ENCODE data around the gene CHST9.
"Not testable (repeated sequence)": the region's sequence is repeated elsewhere in the genome, so short reads cannot be mapped to it uniquely, and the experiment has no call there.

CHST9 gene

DNA sequence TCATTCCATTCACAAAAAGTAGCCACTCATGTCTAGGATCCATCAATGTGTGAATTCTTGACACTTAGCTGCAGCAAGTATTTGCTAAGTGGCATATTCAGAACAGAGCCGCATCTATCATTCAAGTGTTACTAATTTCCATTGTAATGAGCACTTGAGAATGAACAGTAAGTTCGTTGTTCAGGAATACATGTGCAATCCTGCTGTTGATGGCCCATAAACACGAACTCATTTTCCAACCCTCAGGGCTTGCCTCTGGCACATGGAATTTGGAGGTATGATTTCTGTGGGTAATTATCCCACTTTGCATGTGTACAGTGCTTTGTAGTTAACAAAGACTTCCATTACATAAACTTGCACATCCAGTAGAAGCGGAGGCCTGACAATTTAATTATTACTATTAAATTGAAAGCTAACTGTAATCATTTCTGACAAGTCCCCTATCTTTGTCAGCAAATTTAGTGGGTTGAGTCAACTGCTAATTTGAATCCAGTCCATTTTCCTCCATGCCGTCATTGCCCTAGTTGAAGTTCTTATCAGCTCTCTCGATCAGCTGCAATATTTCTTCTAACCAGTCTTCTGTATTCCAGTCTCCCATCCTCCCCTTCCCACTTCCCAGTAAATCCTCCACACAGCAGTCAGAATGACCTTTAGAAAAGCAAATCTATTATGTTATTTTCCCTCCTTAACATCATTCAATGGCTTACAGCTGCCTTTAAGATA lies 203.6 kb downstream of the CHST9 start:
- no peak overlapping the region for H3K4me3 ChIP-seq (ENCODE audit: control insufficient read depth, low read depth, low read length)
- no peak for DNase-seq (ENCODE audit: low read depth)
- TF ChIP-seq, protein P1, sequence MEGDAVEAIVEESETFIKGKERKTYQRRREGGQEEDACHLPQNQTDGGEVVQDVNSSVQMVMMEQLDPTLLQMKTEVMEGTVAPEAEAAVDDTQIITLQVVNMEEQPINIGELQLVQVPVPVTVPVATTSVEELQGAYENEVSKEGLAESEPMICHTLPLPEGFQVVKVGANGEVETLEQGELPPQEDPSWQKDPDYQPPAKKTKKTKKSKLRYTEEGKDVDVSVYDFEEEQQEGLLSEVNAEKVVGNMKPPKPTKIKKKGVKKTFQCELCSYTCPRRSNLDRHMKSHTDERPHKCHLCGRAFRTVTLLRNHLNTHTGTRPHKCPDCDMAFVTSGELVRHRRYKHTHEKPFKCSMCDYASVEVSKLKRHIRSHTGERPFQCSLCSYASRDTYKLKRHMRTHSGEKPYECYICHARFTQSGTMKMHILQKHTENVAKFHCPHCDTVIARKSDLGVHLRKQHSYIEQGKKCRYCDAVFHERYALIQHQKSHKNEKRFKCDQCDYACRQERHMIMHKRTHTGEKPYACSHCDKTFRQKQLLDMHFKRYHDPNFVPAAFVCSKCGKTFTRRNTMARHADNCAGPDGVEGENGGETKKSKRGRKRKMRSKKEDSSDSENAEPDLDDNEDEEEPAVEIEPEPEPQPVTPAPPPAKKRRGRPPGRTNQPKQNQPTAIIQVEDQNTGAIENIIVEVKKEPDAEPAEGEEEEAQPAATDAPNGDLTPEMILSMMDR (IDR thresholded peaks at IDR 0.05; ENCODE audit: control insufficient read depth, insufficient read depth, low read depth, low read length, missing control alignments) = no peak

DNA sequence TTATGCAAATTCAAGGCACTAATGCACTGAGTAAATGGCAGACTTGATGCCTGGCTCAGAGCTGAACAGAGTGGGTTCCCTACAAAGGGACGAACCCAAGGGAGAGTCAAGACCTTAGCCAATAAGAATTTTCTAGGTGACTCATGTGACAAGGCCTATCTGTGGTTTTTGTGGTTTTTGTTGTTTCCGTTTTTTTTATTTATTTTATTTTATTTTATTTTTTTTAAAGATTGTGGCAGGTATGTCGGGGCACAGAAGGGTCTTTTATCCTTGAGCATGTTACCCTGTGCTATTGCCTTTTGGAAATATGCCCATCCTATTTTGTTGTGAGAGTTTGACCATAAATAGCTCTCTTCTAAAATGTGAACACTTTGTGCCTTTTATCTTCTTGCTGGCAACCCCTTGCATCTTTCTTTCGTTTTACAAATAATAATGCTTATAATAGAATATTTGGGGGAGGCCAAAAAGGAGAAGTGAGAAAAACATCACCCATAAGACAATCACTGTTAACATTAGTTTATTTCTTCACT lies 206.2 kb downstream of the CHST9 start:
- no peak overlapping the region for H3K4me3 ChIP-seq (ENCODE audit: control insufficient read depth, low read depth, low read length)
- TF ChIP-seq, protein P1 (IDR thresholded peaks at IDR 0.05; ENCODE audit: control insufficient read depth, insufficient read depth, low read depth, low read length, missing control alignments) = no peak
- DNase-seq (ENCODE audit: low read depth) = no peak

DNA sequence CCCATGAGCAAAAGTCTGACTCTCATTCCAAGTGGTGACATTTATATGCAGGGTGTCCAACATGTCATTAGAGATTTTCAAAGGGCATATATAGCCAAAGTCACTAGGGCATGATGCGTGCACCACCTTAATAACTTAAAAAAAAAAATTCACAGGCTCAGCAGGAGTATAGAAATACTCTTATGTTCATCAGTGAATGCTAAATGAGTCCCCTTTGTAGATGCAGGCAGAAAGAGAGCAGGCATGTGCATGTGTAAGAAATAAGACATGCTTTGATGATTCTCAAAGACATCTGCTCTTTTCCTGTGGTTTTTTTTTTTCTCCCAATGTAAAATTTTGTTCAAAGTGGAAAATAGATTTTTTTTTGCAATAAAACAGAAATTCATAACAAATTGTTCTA lies 207.3 kb downstream of the CHST9 start:
- DNase-seq (ENCODE audit: low read depth) = no peak
- TF ChIP-seq, protein P1 (IDR thresholded peaks at IDR 0.05; ENCODE audit: control insufficient read depth, insufficient read depth, low read depth, low read length, missing control alignments) = no peak
- H3K4me3 ChIP-seq (ENCODE audit: control insufficient read depth, low read depth, low read length) = no peak overlapping the region

DNA sequence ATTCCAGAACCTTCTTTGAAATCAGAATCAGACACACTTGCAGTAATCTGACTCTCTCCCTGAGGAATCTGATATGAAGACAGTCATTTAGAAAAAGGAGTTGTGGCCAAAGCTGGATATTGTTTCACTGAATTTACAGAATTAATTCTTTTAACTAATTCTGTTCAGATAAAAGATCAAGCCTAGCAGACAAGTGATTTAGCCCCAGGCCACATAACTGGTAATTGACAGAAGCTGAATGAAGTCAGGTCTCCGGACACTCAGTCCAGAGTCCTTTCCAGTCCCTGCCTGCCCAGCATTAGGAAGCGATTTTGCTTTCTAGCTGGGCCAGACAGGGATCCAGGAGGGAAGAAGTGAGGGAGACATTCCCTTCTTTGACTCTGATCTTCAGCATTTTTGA lies 208.9 kb downstream of the CHST9 start:
- TF ChIP-seq, protein P1 (IDR thresholded peaks at IDR 0.05; ENCODE audit: control insufficient read depth, insufficient read depth, low read depth, low read length, missing control alignments) = no peak
- DNase-seq (ENCODE audit: low read depth) = no peak
- no peak overlapping the region for H3K4me3 ChIP-seq (ENCODE audit: control insufficient read depth, low read depth, low read length)

DNA sequence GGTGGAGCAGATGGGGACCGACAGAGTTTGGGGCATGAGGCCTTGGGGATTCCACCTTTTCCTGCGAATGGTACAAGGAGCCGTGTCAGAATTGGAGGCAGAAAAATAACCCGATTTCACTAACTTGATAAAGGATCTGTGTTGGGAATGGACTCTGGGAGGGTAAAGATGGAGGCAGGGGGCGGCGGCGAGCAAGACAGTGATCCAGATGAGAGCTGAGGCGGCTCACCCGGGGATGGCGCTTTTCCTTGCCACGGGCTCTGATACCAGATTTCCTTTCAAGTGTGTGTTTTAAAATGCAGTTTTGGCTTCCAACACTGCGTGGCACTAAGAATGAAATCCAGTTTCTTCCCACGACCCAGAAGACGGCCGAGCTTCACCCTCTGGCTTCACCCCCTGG lies 212.6 kb downstream of the CHST9 start:
- DNase-seq (ENCODE audit: low read depth); H3K4me3 ChIP-seq (ENCODE audit: control insufficient read depth, low read depth, low read length): not testable (repeated sequence)

DNA sequence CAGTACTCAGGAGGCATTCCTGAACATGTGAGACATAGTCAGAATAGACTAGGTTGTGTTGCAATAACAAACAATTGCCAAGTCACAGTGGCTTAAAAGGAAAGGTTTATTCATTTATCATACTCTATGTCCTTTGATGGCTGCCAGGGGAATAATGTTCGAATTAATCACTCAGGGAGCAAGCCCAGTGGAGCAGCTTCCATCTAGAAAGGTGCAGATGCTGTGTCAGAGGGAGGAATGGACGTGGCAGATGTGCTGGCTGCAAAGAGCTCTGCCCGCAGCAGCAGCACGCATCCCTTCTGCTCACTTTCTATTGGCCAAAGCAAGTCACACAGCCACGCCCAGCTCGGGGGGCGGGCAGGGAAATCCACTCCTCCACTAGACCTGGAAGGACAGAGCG lies 213.7 kb downstream of the CHST9 start:
- TF ChIP-seq, protein P1 (IDR thresholded peaks at IDR 0.05; ENCODE audit: control insufficient read depth, insufficient read depth, low read depth, low read length, missing control alignments) = no peak
- no peak for DNase-seq (ENCODE audit: low read depth)
- no peak overlapping the region for H3K4me3 ChIP-seq (ENCODE audit: control insufficient read depth, low read depth, low read length)

DNA sequence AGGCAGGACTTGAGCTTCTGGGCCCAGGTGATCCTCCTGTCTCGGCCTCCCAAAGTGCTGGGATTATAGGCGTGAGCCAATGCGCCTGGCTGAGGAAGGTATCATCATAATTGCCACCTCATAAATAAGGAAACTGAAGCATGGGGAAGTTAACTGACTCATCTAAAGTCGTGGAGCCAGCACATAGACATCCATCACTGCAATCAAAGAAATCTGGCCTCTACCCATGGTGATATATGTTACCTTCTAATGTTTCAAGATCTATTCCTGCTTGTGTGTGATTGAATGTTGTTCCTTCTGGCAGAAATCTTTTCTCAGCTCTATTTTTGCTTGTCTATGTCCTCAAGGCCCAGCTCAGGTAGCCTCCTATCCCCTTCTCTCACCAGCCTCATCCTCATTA lies 214.5 kb downstream of the CHST9 start:
- no peak for DNase-seq (ENCODE audit: low read depth)
- TF ChIP-seq, protein P1 (IDR thresholded peaks at IDR 0.05; ENCODE audit: control insufficient read depth, insufficient read depth, low read depth, low read length, missing control alignments) = no peak

More for the DNA sequence above, 214.5 kb downstream of the CHST9 start:
- no peak overlapping the region for H3K4me3 ChIP-seq (ENCODE audit: control insufficient read depth, low read depth, low read length)

All from AG09309 (cell line).